ENCODE data around the gene KRTAP4-3.
"Not testable (repeated sequence)": the region's sequence is repeated elsewhere in the genome, so short reads cannot be mapped to it uniquely, and the experiment has no call there.

The KRTAP4-3 gene

DNA sequence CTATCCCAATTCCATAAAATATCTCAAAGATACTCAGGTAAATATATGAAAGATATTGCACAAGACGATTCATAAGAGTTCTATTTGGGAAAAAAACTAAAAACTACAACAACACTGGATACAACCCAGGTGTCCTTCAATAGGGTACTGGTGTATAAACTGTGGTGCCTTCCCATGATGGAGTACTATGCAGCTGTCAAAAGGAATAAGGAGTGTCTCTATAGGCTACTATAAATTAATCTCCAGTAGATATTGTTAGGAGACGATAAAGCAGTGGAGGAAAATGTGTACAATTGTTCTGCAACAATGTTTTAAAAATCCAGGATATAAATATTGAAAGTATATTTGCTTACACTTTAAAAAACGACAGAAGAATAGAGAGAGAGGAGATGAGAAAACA lies 41.6 kb downstream of the KRTAP4-3 start:
- TF ChIP-seq, protein P1, sequence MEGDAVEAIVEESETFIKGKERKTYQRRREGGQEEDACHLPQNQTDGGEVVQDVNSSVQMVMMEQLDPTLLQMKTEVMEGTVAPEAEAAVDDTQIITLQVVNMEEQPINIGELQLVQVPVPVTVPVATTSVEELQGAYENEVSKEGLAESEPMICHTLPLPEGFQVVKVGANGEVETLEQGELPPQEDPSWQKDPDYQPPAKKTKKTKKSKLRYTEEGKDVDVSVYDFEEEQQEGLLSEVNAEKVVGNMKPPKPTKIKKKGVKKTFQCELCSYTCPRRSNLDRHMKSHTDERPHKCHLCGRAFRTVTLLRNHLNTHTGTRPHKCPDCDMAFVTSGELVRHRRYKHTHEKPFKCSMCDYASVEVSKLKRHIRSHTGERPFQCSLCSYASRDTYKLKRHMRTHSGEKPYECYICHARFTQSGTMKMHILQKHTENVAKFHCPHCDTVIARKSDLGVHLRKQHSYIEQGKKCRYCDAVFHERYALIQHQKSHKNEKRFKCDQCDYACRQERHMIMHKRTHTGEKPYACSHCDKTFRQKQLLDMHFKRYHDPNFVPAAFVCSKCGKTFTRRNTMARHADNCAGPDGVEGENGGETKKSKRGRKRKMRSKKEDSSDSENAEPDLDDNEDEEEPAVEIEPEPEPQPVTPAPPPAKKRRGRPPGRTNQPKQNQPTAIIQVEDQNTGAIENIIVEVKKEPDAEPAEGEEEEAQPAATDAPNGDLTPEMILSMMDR (IDR thresholded peaks at IDR 0.05), result no peak
- peaks cover 6% of the 10 kb centered on the region for H3K9me3 Mint-ChIP-seq
- peaks cover 14% of the 10 kb centered on the region for H3K27me3 Mint-ChIP-seq (ENCODE audit: low read depth, poor library complexity)
- DNase-seq, result no peak
- H3K27ac Mint-ChIP-seq, result no peak overlapping the region
- H3K4me3 Mint-ChIP-seq, result no peak overlapping the region
- no peaks in the 10 kb centered on the region for H3K4me1 Mint-ChIP-seq
- no peaks in the 10 kb centered on the region for H3K36me3 Mint-ChIP-seq (ENCODE audit: low read depth)

DNA sequence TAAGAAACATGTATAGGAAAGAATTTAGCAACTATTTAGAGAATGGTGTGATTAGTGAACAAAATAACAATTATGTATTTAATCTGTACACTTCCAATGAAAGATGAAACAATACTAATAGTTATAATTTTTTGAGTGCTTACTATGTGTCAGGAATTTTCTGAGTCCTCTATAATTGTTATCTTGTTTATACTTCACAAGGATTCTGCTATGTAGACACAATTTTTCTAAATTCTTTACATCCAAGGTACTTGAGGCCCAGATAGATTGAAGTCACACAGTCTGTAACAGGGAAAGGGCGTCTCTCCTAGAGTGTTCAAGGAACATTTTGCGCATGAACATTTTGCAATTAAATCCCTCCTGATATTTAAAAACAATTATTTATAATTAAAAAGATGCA lies 43.0 kb downstream of the KRTAP4-3 start:
- H3K9me3 Mint-ChIP-seq, result peaks cover 6% of the 10 kb centered on the region
- H3K27me3 Mint-ChIP-seq (ENCODE audit: low read depth, poor library complexity), result peaks cover 12% of the 10 kb centered on the region
- no peak overlapping the region for H3K4me3 Mint-ChIP-seq
- H3K27ac Mint-ChIP-seq, result no peak overlapping the region
- no peaks in the 10 kb centered on the region for H3K36me3 Mint-ChIP-seq (ENCODE audit: low read depth)
- no peak for DNase-seq
- H3K4me1 Mint-ChIP-seq, result no peaks in the 10 kb centered on the region
- TF ChIP-seq, protein P1 (IDR thresholded peaks at IDR 0.05), result no peak

- H3K36me3 Mint-ChIP-seq (ENCODE audit: low read depth); H3K9me3 Mint-ChIP-seq; H3K27me3 Mint-ChIP-seq (ENCODE audit: low read depth, poor library complexity); H3K27ac Mint-ChIP-seq; DNase-seq; H3K4me3 Mint-ChIP-seq; H3K4me1 Mint-ChIP-seq: not testable (repeated sequence)
Measured at GRCh38 chr17:41123991-41124371, 44.0 kb downstream of the KRTAP4-3 start, which contains the start of gene KRTAP4-12. TSS of gene KRTAP4-12 (minus strand) at chr17:41124182. CDS start at chr17:41124122, 60 bp downstream.

DNA sequence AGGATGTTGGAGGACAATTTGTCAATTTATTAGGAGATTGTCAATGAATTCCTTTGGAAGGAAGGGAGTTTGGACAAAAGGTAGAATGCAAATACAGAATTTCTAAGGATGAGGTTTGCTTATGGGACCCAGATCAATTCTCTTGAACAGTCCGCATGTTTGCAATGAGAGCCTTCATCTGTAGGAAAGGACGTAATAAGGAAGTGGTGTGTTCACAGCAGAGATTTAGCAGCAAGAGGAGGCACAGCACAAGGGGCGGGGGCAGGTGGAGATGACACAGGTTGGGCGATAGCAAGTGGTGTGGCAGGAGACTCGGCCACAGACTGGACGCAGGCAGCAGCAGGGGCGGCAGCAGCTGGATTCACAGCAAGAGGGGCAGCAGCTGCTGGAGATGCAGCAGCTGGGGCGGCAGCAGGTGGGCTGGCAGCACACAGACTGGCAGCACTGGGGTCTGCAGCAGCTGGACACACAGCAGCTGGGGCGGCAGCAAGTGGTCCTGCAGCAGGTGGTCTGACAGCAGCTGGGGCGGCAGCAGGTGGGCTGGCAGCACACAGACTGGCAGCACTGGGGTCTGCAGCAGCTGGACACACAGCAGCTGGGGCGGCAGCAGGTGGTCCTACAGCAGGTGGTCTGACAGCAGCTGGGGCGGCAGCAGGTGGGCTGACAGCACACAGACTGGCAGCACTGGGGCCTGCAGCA lies 44.6 kb downstream of the KRTAP4-3 start:
- not testable (repeated sequence) for H3K4me3 Mint-ChIP-seq; H3K9me3 Mint-ChIP-seq; DNase-seq; H3K27me3 Mint-ChIP-seq (ENCODE audit: low read depth, poor library complexity); H3K36me3 Mint-ChIP-seq (ENCODE audit: low read depth); H3K27ac Mint-ChIP-seq; H3K4me1 Mint-ChIP-seq

DNA sequence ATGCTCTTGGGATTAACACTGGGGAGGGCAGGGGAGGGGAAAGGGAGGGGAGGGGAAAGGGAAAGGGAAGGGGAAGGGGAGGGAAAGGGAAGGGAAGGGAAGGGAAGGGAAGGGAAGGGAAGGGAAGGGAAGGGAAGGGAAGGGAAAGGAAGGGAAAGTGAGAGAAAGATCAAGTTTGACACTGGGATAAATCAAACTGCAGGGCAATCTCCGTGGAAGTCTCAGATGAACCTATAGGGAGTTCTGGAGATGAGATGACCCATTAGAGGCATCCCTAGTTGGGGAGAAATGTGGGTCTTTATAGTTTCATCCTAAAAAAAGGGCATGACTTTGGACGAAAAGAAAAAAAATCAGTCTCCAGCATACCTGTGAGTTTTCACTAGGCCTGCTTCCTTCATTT lies 46.3 kb downstream of the KRTAP4-3 start:
- H3K36me3 Mint-ChIP-seq (ENCODE audit: low read depth), result no peaks in the 10 kb centered on the region
- DNase-seq, result no peak
- TF ChIP-seq, protein P1 (IDR thresholded peaks at IDR 0.05), result no peak
- no peak overlapping the region for H3K4me3 Mint-ChIP-seq
- H3K27ac Mint-ChIP-seq, result no peak overlapping the region
- H3K9me3 Mint-ChIP-seq, result no peaks in the 10 kb centered on the region
- peaks cover 4% of the 10 kb centered on the region for H3K27me3 Mint-ChIP-seq (ENCODE audit: low read depth, poor library complexity)
- no peaks in the 10 kb centered on the region for H3K4me1 Mint-ChIP-seq

GRCh38 chr17:41119696-41120690 lies 48.0 kb downstream of the KRTAP4-3 start:
- H3K4me3 Mint-ChIP-seq; DNase-seq; H3K27me3 Mint-ChIP-seq (ENCODE audit: low read depth, poor library complexity); H3K27ac Mint-ChIP-seq; H3K36me3 Mint-ChIP-seq (ENCODE audit: low read depth); H3K4me1 Mint-ChIP-seq; H3K9me3 Mint-ChIP-seq: not testable (repeated sequence)

GRCh38 chr17:41118721-41119120 lies 49.3 kb downstream of the KRTAP4-3 start:
- no peak overlapping the region for H3K4me3 Mint-ChIP-seq
- no peak for DNase-seq
- H3K9me3 Mint-ChIP-seq, result peaks cover 3% of the 10 kb centered on the region
- no peaks in the 10 kb centered on the region for H3K36me3 Mint-ChIP-seq (ENCODE audit: low read depth)
- H3K27ac Mint-ChIP-seq, result no peak overlapping the region
- no peaks in the 10 kb centered on the region for H3K27me3 Mint-ChIP-seq (ENCODE audit: low read depth, poor library complexity)
- TF ChIP-seq, protein P1 (IDR thresholded peaks at IDR 0.05), result no peak
- no peaks in the 10 kb centered on the region for H3K4me1 Mint-ChIP-seq

- not testable (repeated sequence) for DNase-seq; H3K36me3 Mint-ChIP-seq (ENCODE audit: low read depth); H3K27me3 Mint-ChIP-seq (ENCODE audit: low read depth, poor library complexity); H3K4me3 Mint-ChIP-seq; H3K4me1 Mint-ChIP-seq; H3K9me3 Mint-ChIP-seq
- H3K27ac Mint-ChIP-seq, result peak within 1 kb of the TSS; percentile 14
Measured at GRCh38 chr17:41117846-41118386, 50.1 kb downstream of the KRTAP4-3 start, which contains the start of gene KRTAP4-11. TSS of gene KRTAP4-11 (minus strand) at chr17:41118373. CDS start at chr17:41118315, 58 bp downstream.
